Heart left ventricle (tissue), 13 donors: ENCODE data around the gene LYST.

Source experiments
- POLR2A ChIP-seq, 2 donors: fragments of 450-650 bp; IDR thresholded peaks; one replicate each; pipeline ENCODE4 v1.6.1; 2017; ENCODE audit warnings: antibody characterized with exemption in 2 of 2, mild to moderate bottlenecking in 2 of 2, moderate library complexity in 2 of 2
- TF ChIP-seq, protein P1 (sequence below), 12 donors: fragments of 200-600 bp; sonication (generic) in 4 of 12; IDR thresholded peaks; one replicate each; pipeline versions ENCODE4 v1.5.0 to v1.8.0; 2018 to 2022; ENCODE audit warnings: antibody characterized with exemption in 12 of 12, mild to moderate bottlenecking in 5 of 12
- donor health status: ischemic (EF 13 %, LVEDD 7.1; RV severe dilation, severe dysfunction).
- donor health status: DM: no; HTN: yes; CAD: no.
- donor health status: DM: no; HTN: no; CAD: no.
- donor health status: ischemic (EF 25% LVEDD 6.9; RV normal size, moderate dysfunction).
- donor health status: ischemic (EF 25% LVEDD 5.7; RV mildly dilated, moderate dysfunction).
- donor health status: ischemic (EF 35%, LVEDD 5.7; RV mildly dilated, moderate dysfunction).
- donor health status: nonischemic (EF 11% LVEDD 7.7; RV severe dilation, severe dysfunction).
- donor health status: DM: yes; HTN: yes; CAD: no.
- donor health status: PGD.
- donor health status: ischemic (EF 29% LVEDD 5.4; RV normal size, mild dysfunction).
- donor health status: nonischemic (EF 23%, LVEDD 6.1; RV moderate dilation, normal function).

DNA sequence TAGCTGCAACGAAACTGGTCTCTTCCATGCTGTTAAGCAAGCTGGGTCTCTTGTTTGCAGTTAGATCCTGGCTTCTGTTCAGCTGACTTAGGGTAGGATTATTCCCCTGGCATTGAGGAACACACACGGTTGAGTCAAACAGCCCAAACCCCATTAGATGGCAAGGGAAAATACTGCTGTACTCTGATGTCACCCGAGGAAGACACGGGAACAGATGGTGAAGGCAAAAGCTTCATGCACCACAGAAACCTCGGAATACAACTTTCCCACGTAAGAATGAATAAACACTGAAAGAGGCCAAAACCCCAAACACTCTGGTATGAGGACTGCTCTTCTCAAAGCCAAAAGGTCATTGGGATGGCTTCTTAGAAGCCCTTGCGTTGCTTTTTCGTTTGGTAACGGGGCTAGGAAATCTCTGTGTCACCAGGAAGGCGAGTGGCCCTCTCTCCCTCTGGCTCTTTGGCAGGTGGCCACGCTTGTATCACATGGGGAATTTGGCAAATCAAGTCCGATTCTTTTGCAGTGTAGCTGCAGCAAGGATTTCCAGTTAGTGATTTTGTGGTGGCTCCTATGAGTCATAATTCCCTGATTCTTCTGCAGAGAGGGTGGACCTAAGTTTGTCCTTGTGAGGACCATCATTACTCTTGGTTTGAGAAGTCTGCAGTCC lies 16.7 kb upstream of the LYST start:
- TF ChIP-seq, protein P1, sequence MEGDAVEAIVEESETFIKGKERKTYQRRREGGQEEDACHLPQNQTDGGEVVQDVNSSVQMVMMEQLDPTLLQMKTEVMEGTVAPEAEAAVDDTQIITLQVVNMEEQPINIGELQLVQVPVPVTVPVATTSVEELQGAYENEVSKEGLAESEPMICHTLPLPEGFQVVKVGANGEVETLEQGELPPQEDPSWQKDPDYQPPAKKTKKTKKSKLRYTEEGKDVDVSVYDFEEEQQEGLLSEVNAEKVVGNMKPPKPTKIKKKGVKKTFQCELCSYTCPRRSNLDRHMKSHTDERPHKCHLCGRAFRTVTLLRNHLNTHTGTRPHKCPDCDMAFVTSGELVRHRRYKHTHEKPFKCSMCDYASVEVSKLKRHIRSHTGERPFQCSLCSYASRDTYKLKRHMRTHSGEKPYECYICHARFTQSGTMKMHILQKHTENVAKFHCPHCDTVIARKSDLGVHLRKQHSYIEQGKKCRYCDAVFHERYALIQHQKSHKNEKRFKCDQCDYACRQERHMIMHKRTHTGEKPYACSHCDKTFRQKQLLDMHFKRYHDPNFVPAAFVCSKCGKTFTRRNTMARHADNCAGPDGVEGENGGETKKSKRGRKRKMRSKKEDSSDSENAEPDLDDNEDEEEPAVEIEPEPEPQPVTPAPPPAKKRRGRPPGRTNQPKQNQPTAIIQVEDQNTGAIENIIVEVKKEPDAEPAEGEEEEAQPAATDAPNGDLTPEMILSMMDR (IDR thresholded peaks at IDR 0.05), result no peak
- TF ChIP-seq POLR2A (IDR thresholded peaks at IDR 0.05), result no peak
